ENCODE data around the gene PCSK1. TPM values are rescaled to one million over a fixed set of nuclear protein-coding genes. Genes with fewer than 3 reads are reported as not detected.

Gene PCSK1
- polyA plus RNA-seq (2013, experiment 1 of 4) = 2.6 TPM
- 2.9 TPM for polyA plus RNA-seq (2013, experiment 2 of 4)
- 1.8 TPM for polyA plus RNA-seq (2013, experiment 3 of 4)
- 1.8 TPM for polyA plus RNA-seq (2013, experiment 4 of 4)

DNA sequence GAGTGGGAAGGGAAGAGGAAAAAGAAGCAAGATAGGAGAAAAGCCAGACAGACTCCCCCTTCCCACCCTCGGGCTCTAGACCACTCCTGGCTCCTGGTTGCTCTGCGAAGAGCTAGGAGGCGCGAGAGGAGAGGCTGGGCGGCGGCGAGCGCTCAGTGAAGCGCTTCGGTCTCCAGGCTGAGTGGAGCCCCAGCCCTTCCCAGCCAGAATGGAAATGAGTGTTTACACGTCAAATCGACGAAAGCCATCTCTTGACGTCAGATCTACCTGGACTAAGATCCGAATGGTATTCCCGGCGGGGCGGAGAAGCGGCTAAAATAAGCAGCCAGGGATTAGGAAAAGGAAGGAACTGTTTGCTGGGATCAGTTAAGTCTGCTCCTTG, at the start of gene PCSK1:
TSS of gene PCSK1 (minus strand) at position 183 of the 382 bp plus-strand sequence. CDS start 206 bp downstream, outside the sequence.
- no peak within 1 kb of the TSS for H3K27ac ChIP-seq (ENCODE audit: insufficient read depth, low read depth, low read length, poor library complexity, severe bottlenecking)
- peaks cover 49% of the 10 kb centered on the region for H3K27me3 ChIP-seq (ENCODE audit: control insufficient read depth, insufficient read depth, low read length, poor library complexity, severe bottlenecking)
- H3K4me3 ChIP-seq (ENCODE audit: insufficient read depth, low read depth, low read length) = peak within 1 kb of the TSS; percentile 54
- no peaks in the 10 kb centered on the region for H3K9me3 ChIP-seq (ENCODE audit: control insufficient read depth, low read length)
- WGBS, 2 experiments = 0 to 1% methylated on average over 19 of the region's 19 CpGs
- no peaks in the 10 kb centered on the region for H3K36me3 ChIP-seq (ENCODE audit: control insufficient read depth, insufficient read depth, low read length)
- peaks cover 21% of the 10 kb centered on the region for H3K4me1 ChIP-seq (ENCODE audit: control insufficient read depth, insufficient read depth, low read length)

DNA sequence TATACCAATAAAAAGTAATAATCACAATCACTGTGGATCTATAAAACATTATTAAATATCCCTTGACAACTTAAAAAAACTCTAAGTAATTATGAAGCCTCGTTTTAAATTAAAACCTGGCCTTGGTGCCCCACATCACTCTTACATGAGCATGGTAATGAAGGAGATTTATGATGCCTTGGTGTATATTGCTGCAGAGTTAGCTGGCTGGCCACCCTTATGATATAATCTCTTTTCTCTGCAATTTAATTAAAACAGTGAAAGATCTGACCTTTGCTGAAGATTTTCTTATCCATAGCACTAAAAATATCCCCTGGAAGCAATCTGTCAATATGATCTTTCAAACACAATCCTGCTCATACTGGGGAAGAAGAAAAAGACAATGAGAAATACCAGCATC, 48.8 kb upstream of the PCSK1 start:
- H3K4me3 ChIP-seq (ENCODE audit: insufficient read depth, low read depth, low read length) = no peak overlapping the region
- no peaks in the 10 kb centered on the region for H3K4me1 ChIP-seq (ENCODE audit: control insufficient read depth, insufficient read depth, low read length)
- H3K27ac ChIP-seq (ENCODE audit: insufficient read depth, low read depth, low read length, poor library complexity, severe bottlenecking) = no peak overlapping the region
- WGBS, 2 experiments = no CpG with 5 or more reads among the region's 1 CpG
- H3K9me3 ChIP-seq (ENCODE audit: control insufficient read depth, low read length) = no peaks in the 10 kb centered on the region
- no peaks in the 10 kb centered on the region for H3K27me3 ChIP-seq (ENCODE audit: control insufficient read depth, insufficient read depth, low read length, poor library complexity, severe bottlenecking)
- H3K36me3 ChIP-seq (ENCODE audit: control insufficient read depth, insufficient read depth, low read length) = no peaks in the 10 kb centered on the region

DNA sequence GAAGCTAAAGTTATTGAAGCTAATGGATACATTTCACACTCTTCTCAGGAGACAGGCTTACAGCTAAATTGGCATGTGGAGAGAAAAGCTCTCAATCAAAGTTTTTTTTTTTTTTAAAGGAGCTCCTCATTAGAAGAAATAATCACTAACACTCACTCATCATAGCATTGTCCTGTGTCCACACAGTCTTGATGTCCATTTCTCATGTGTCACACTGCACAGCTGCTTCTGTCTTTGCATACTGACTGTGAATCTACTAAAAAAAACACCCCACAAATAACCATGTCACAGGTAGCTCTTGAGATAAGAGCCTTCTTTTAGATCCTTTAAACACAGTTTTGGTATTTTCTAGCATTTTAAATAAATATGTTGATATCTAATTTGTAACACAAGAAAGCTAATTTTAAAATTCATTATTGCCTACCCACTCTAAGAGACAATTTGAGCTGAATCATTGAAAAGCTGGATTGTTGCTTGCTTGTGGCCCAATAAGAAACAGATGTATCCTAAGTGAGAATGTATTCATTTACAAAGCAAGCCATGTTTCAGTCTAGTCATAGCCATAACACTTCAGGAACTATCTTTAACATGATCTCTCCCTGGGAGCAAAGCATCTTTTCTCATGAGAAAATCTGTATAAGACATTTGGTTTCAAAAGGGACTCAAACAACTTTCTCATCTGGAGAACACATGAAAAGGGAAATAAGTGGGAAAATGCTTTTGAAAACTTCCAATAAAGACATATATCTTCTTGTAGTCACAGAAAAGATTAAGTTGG, 48.1 kb upstream of the PCSK1 start:
- Histone ChIP-seq H3K4me1 (ENCODE audit: control insufficient read depth, insufficient read depth, low read length) (no peaks in the 10 kb centered on the region), H3K9me3 (ENCODE audit: control insufficient read depth, low read length) (no peaks in the 10 kb centered on the region), H3K4me3 (ENCODE audit: insufficient read depth, low read depth, low read length) (no peak overlapping the region), H3K27me3 (ENCODE audit: control insufficient read depth, insufficient read depth, low read length, poor library complexity, severe bottlenecking) (no peaks in the 10 kb centered on the region), H3K36me3 (ENCODE audit: control insufficient read depth, insufficient read depth, low read length) (no peaks in the 10 kb centered on the region), H3K27ac (ENCODE audit: insufficient read depth, low read depth, low read length, poor library complexity, severe bottlenecking) (no peak overlapping the region)

DNA sequence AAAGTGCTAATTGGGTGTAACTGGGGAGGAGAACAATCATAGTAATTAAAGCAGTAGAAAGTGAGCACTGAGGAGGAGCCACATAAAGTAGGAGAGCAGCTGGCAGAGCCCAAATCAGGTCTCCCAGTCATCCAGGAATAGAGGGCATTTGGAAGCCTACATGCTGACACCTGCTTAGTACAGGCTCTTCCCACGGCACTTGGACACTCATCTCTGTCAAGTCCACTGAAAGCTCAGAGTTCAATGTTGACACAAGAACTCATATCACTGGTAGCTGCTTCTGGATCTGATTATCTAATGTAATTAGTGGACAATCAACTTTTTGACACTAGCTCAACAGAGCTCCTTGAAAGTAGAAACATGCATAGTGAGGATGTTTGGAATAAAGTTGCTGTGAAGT, 45.9 kb upstream of the PCSK1 start:
- WGBS, 2 experiments = 94 to 96% methylated on average over 1 of the region's 1 CpG
- Histone ChIP-seq H3K4me3 (ENCODE audit: insufficient read depth, low read depth, low read length) (no peak overlapping the region), H3K27me3 (ENCODE audit: control insufficient read depth, insufficient read depth, low read length, poor library complexity, severe bottlenecking) (no peaks in the 10 kb centered on the region)

DNA sequence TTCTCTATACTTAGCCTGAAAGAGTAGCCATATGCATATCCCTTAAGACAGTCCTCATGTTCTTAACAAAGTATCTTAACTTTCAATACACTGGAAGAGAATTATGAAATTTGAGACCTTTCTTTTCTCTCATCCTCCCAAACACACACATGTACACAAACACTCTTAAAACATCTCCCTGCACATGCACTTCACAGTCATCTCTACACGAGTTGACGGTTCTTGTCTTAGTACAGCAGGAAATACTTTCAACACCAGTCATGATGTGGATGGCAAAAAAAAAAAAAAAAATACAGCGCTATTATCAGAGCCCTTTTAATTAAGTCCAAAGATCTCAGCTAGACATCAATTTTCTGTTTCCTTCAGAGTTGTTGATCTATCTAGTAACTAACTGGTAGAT, 43.6 kb upstream of the PCSK1 start:
- H3K4me3 ChIP-seq (ENCODE audit: insufficient read depth, low read depth, low read length) = no peak overlapping the region
- H3K36me3 ChIP-seq (ENCODE audit: control insufficient read depth, insufficient read depth, low read length) = no peaks in the 10 kb centered on the region
- no peaks in the 10 kb centered on the region for H3K9me3 ChIP-seq (ENCODE audit: control insufficient read depth, low read length)
- no peak overlapping the region for H3K27ac ChIP-seq (ENCODE audit: insufficient read depth, low read depth, low read length, poor library complexity, severe bottlenecking)
- H3K27me3 ChIP-seq (ENCODE audit: control insufficient read depth, insufficient read depth, low read length, poor library complexity, severe bottlenecking) = no peaks in the 10 kb centered on the region
- 94 to 100% methylated on average over 2 to 3 of the region's 3 CpGs for WGBS, 2 experiments
- no peaks in the 10 kb centered on the region for H3K4me1 ChIP-seq (ENCODE audit: control insufficient read depth, insufficient read depth, low read length)

More for the DNA sequence above, 45.9 kb upstream of the PCSK1 start:
- H3K4me1 ChIP-seq (ENCODE audit: control insufficient read depth, insufficient read depth, low read length) = no peaks in the 10 kb centered on the region
- H3K9me3 ChIP-seq (ENCODE audit: control insufficient read depth, low read length) = no peaks in the 10 kb centered on the region
- no peaks in the 10 kb centered on the region for H3K36me3 ChIP-seq (ENCODE audit: control insufficient read depth, insufficient read depth, low read length)
- H3K27ac ChIP-seq (ENCODE audit: insufficient read depth, low read depth, low read length, poor library complexity, severe bottlenecking) = no peak overlapping the region

DNA sequence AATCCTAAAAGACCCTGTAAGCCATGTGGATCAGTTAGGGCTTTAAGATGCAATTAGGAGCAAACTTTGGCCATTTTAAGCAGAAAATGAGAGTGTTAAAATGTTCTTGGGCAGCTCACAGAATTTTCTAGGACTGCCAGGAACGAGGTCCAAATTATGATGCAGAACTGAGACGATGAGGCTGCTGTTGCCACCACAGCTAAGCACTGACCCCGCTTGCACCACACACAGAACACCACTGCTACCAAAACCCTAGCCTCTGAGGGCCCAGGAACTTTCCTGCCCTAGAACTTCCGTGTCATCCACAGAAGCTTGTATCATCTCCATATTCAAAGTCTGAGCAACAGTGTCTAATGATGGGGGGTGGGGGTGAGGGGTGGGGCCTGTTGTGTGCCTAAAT, 41.0 kb upstream of the PCSK1 start:
- no peak overlapping the region for H3K4me3 ChIP-seq (ENCODE audit: insufficient read depth, low read depth, low read length)
- WGBS, 2 experiments = 89 to 93% methylated on average over 4 of the region's 4 CpGs
- H3K27me3 ChIP-seq (ENCODE audit: control insufficient read depth, insufficient read depth, low read length, poor library complexity, severe bottlenecking) = no peaks in the 10 kb centered on the region

DNA sequence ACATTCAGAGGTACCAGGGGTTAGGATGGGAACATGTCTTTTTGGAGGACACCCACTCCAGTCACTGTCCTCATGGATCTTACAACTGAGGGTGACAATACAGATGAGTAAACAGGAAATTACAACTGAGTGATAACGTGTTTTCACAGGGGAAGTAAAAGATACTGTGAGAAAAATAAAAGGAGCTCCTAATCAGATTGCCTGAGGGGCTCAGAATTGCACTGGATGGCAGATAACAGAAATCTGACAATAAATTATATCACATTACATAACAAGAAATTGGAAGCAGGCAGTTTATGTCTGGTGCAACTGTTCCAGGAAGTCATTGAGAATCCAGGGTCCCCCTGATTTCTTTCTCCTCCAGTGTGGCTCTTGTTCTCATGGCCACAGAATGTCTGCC, 40.1 kb upstream of the PCSK1 start:
- no peaks in the 10 kb centered on the region for H3K27me3 ChIP-seq (ENCODE audit: control insufficient read depth, insufficient read depth, low read length, poor library complexity, severe bottlenecking)
- WGBS, 2 experiments = 64 to 88% methylated on average over 1 of the region's 1 CpG
- H3K4me1 ChIP-seq (ENCODE audit: control insufficient read depth, insufficient read depth, low read length) = no peaks in the 10 kb centered on the region
- no peak overlapping the region for H3K27ac ChIP-seq (ENCODE audit: insufficient read depth, low read depth, low read length, poor library complexity, severe bottlenecking)
- no peaks in the 10 kb centered on the region for H3K9me3 ChIP-seq (ENCODE audit: control insufficient read depth, low read length)
- H3K4me3 ChIP-seq (ENCODE audit: insufficient read depth, low read depth, low read length) = no peak overlapping the region
- no peaks in the 10 kb centered on the region for H3K36me3 ChIP-seq (ENCODE audit: control insufficient read depth, insufficient read depth, low read length)

More for the DNA sequence above, 41.0 kb upstream of the PCSK1 start:
- H3K27ac ChIP-seq (ENCODE audit: insufficient read depth, low read depth, low read length, poor library complexity, severe bottlenecking) = no peak overlapping the region
- no peaks in the 10 kb centered on the region for H3K4me1 ChIP-seq (ENCODE audit: control insufficient read depth, insufficient read depth, low read length)
- no peaks in the 10 kb centered on the region for H3K36me3 ChIP-seq (ENCODE audit: control insufficient read depth, insufficient read depth, low read length)
- H3K9me3 ChIP-seq (ENCODE audit: control insufficient read depth, low read length) = no peaks in the 10 kb centered on the region

DNA sequence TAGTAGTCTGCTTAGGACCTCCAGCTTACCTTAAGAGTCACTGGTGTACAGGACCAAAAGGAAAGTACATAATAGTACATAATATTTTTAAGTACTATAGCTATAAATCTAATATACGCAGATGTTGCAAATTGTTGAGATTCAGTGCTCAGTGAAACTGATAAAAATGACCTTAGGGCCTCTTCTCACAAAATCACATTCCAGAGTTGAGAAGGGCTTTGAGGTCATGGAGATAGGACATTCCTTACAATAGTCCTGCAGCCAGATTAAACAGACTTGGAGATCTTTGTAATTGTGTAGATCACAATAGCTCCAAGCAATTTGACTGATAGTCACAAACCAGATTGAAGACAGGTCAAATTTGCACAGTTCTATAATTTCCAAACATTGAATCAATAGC, 37.7 kb upstream of the PCSK1 start:
- 80 to 100% methylated on average over 1 of the region's 1 CpG for WGBS, 2 experiments
- no peaks in the 10 kb centered on the region for H3K36me3 ChIP-seq (ENCODE audit: control insufficient read depth, insufficient read depth, low read length)
- H3K27ac ChIP-seq (ENCODE audit: insufficient read depth, low read depth, low read length, poor library complexity, severe bottlenecking) = no peak overlapping the region
- no peaks in the 10 kb centered on the region for H3K4me1 ChIP-seq (ENCODE audit: control insufficient read depth, insufficient read depth, low read length)
- H3K4me3 ChIP-seq (ENCODE audit: insufficient read depth, low read depth, low read length) = no peak overlapping the region
- H3K9me3 ChIP-seq (ENCODE audit: control insufficient read depth, low read length) = no peaks in the 10 kb centered on the region
- H3K27me3 ChIP-seq (ENCODE audit: control insufficient read depth, insufficient read depth, low read length, poor library complexity, severe bottlenecking) = no peaks in the 10 kb centered on the region

DNA sequence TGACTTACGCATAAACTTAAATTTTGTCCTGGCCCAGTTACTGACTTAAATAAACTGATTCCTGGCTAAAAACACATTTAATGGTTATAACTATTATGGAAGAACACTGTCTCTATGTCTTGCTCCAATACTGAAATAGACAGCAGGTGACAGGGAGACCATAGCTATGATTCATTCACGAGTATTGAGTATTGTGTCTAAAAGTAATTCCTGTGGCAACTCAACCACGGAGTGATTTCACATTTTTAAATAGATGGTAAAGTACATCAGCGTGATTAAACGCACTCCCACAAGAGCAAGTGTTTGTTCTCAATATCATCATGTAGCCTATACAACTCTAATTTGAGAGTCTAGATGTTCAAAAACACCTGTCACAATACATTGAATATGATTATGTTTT, 35.9 kb upstream of the PCSK1 start:
- Histone ChIP-seq H3K36me3 (ENCODE audit: control insufficient read depth, insufficient read depth, low read length) (no peaks in the 10 kb centered on the region), H3K4me3 (ENCODE audit: insufficient read depth, low read depth, low read length) (no peak overlapping the region), H3K9me3 (ENCODE audit: control insufficient read depth, low read length) (no peaks in the 10 kb centered on the region), H3K27me3 (ENCODE audit: control insufficient read depth, insufficient read depth, low read length, poor library complexity, severe bottlenecking) (no peaks in the 10 kb centered on the region), H3K27ac (ENCODE audit: insufficient read depth, low read depth, low read length, poor library complexity, severe bottlenecking) (no peak overlapping the region), H3K4me1 (ENCODE audit: control insufficient read depth, insufficient read depth, low read length) (no peaks in the 10 kb centered on the region)
- WGBS, 2 experiments = 93 to 94% methylated on average over 3 to 5 of the region's 5 CpGs

DNA sequence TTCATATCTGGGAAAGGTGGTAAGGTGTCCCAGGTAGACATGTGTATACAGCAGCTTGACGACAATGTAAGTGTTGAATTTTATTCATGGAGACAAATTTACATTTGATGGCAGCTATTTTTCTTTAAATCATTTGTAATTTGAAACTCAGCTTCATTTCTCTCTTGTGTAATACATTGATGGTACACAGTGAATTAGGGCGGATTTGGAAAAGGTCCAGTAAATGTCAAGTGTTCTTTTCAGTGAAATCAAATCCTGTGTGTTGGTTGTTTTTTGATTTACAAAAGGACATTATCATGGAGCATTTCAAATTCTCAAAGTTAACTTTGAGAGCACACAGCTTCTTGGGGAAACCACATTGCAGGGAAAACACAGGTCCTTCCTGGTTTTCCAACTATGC, 30.0 kb upstream of the PCSK1 start:
- 91 to 97% methylated on average over 2 of the region's 2 CpGs for WGBS, 2 experiments
- no peaks in the 10 kb centered on the region for H3K36me3 ChIP-seq (ENCODE audit: control insufficient read depth, insufficient read depth, low read length)
- no peaks in the 10 kb centered on the region for H3K27me3 ChIP-seq (ENCODE audit: control insufficient read depth, insufficient read depth, low read length, poor library complexity, severe bottlenecking)
- no peaks in the 10 kb centered on the region for H3K9me3 ChIP-seq (ENCODE audit: control insufficient read depth, low read length)
- no peak overlapping the region for H3K27ac ChIP-seq (ENCODE audit: insufficient read depth, low read depth, low read length, poor library complexity, severe bottlenecking)
- H3K4me1 ChIP-seq (ENCODE audit: control insufficient read depth, insufficient read depth, low read length) = no peaks in the 10 kb centered on the region
- H3K4me3 ChIP-seq (ENCODE audit: insufficient read depth, low read depth, low read length) = no peak overlapping the region
